Left ventricle myocardium inferior (tissue), 1 donor: ENCODE data around the gene ITGAE. TPM values are rescaled to one million over a fixed set of nuclear protein-coding genes. Genes with fewer than 3 reads are reported as not detected.

Source experiments
- DNase-seq: peaks from one replicate; pipeline ENCODE4 v3.0.0-alpha.2; 2020
- H3K27ac ChIP-seq: fragments of 200-600 bp; replicated peaks from 2 replicates; pipeline ENCODE4 v1.8.0; 2021
- H3K27me3 ChIP-seq: fragments of 200-600 bp; 2 replicates; pipeline ENCODE4 v1.8.0; 2021; ENCODE audit warnings: low read depth
- H3K36me3 ChIP-seq: fragments of 200-600 bp; 2 replicates; pipeline ENCODE4 v1.8.0; 2021
- H3K4me1 ChIP-seq: fragments of 200-600 bp; 2 replicates; pipeline ENCODE4 v1.8.0; 2021
- H3K4me3 ChIP-seq: fragments of 200-600 bp; 2 replicates; pipeline ENCODE4 v1.8.0; 2021; ENCODE audit warnings: mild to moderate bottlenecking, moderate library complexity
- H3K9me3 ChIP-seq: fragments of 200-600 bp; replicated peaks from 2 replicates; pipeline ENCODE4 v1.8.0; 2021
- intact Hi-C: fragments of 100-400 bp; cut with micrococcal nuclease; formaldehyde crosslinking; loops from one replicate; pipeline ENCODE4 v1.11.0; 2022
- total RNA-seq: library from RNA; stranded (reverse); fragmentation: NEBNext Ultra II Directional; extraction: Animal tissue kit (Norgen Biotek cat#: 25700); gene quantifications from one replicate; pipeline ENCODE4 v1.2.1, GENCODE V29; 2021
- TF ChIP-seq, protein P1 (sequence below): fragments of 200-600 bp; IDR thresholded peaks from 2 replicates; pipeline ENCODE4 v1.8.0; 2021; ENCODE audit warnings: antibody characterized with exemption, mild to moderate bottlenecking, borderline replicate concordance
- donor health status: DM: no; HTN: yes; CAD: no; lungs with severe emphysema.

Gene ITGAE
- total RNA-seq, 1 donor from 2014 or later = 19.6 TPM

GRCh38 chr17:3723556-3724377, 77.2 kb downstream of the ITGAE start, which contains the start of gene HASPIN:
Gene HASPIN, plus strand, starts transcription at chr17:3723903. Its CDS starts 33 bp downstream, at chr17:3723936.
- H3K4me1 ChIP-seq = peaks cover 48% of the 10 kb centered on the region
- peak; percentile 90 for DNase-seq
- intact Hi-C loops = no loop called here

DNA sequence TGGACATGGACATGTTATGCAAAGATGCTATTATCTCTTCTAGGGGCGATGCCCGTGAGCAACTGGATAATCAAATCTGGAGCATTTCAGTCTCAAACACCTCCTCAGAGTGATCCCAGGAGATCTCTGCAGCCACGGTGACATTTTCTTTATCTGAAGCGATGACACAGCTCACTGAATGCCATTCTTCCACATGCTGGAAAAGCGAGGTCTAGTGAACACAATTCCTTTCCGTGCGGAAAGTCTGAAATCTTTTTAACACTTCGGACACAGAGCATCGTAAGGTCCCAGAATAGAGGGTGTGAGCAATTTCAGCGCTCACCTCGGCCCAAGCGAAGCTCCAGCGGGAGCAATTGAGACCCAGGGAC, 77.8 kb downstream of the ITGAE start:
- H3K36me3 ChIP-seq = peaks cover 9% of the 10 kb centered on the region
- TF ChIP-seq, protein P1, sequence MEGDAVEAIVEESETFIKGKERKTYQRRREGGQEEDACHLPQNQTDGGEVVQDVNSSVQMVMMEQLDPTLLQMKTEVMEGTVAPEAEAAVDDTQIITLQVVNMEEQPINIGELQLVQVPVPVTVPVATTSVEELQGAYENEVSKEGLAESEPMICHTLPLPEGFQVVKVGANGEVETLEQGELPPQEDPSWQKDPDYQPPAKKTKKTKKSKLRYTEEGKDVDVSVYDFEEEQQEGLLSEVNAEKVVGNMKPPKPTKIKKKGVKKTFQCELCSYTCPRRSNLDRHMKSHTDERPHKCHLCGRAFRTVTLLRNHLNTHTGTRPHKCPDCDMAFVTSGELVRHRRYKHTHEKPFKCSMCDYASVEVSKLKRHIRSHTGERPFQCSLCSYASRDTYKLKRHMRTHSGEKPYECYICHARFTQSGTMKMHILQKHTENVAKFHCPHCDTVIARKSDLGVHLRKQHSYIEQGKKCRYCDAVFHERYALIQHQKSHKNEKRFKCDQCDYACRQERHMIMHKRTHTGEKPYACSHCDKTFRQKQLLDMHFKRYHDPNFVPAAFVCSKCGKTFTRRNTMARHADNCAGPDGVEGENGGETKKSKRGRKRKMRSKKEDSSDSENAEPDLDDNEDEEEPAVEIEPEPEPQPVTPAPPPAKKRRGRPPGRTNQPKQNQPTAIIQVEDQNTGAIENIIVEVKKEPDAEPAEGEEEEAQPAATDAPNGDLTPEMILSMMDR = no peak
- no peak for DNase-seq
- intact Hi-C loops = no loop called here
- H3K27ac ChIP-seq = peak overlapping the region; percentile 88
- peak overlapping the region; percentile 89 for H3K4me3 ChIP-seq
- H3K4me1 ChIP-seq = peaks cover 48% of the 10 kb centered on the region
- H3K9me3 ChIP-seq = no peaks in the 10 kb centered on the region
- peaks cover 6% of the 10 kb centered on the region for H3K27me3 ChIP-seq

More at GRCh38 chr17:3723556-3724377, 77.2 kb downstream of the ITGAE start, which contains the start of gene HASPIN:
- peaks cover 6% of the 10 kb centered on the region for H3K27me3 ChIP-seq
- no peaks in the 10 kb centered on the region for H3K9me3 ChIP-seq
- TF ChIP-seq, protein P1 = peak; percentile 57
- H3K27ac ChIP-seq = peak within 1 kb of the TSS; percentile 88
- H3K36me3 ChIP-seq = peaks cover 3% of the 10 kb centered on the region
- H3K4me3 ChIP-seq = peak within 1 kb of the TSS; percentile 89

GRCh38 chr17:3722716-3723115, 78.3 kb downstream of the ITGAE start:
- DNase-seq = no peak
- Histone ChIP-seq H3K9me3 (no peaks in the 10 kb centered on the region), H3K27ac (peak overlapping the region; percentile 88), H3K27me3 (peaks cover 6% of the 10 kb centered on the region), H3K4me3 (peak overlapping the region; percentile 89), H3K4me1 (peaks cover 48% of the 10 kb centered on the region), H3K36me3 (peaks cover 14% of the 10 kb centered on the region)
- intact Hi-C loops = no loop called here
- TF ChIP-seq, protein P1 = no peak

DNA sequence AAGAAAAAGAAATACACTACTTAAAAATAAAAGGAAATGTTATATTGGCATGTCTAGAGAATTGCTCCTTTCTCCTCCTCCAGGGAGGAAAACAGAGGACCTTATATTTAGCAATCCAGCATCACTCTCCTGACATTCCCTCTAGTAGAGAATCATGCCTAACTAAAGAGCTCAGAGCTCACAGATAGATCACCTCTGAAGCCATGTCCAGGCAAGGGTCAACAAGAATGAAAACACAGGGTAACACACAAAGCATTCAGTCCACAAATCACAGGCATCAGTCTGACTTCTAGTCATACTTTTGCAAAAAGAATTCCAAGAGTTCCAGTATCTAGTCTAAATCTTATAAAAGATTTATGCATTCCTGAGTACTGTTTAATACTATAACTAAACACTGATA, 81.7 kb downstream of the ITGAE start:
- Histone ChIP-seq H3K4me3 (no peak overlapping the region), H3K27ac (no peak overlapping the region), H3K27me3 (no peaks in the 10 kb centered on the region), H3K9me3 (no peaks in the 10 kb centered on the region), H3K36me3 (peaks cover 48% of the 10 kb centered on the region), H3K4me1 (peaks cover 42% of the 10 kb centered on the region)
- DNase-seq = no peak
- TF ChIP-seq, protein P1 = no peak
- intact Hi-C loops = no loop called here

- no peaks in the 10 kb centered on the region for H3K27me3 ChIP-seq
- H3K9me3 ChIP-seq = no peaks in the 10 kb centered on the region
- no peak overlapping the region for H3K27ac ChIP-seq
- TF ChIP-seq, protein P1 = no peak
- no peak overlapping the region for H3K4me3 ChIP-seq
- H3K36me3 ChIP-seq = peaks cover 57% of the 10 kb centered on the region
- H3K4me1 ChIP-seq = peaks cover 33% of the 10 kb centered on the region
- no peak for DNase-seq
- intact Hi-C loops = no loop called here
Observed at GRCh38 chr17:3718201-3718600, 82.8 kb downstream of the ITGAE start.
